Measurements from ENCODE around the gene INPP5E.

DNA sequence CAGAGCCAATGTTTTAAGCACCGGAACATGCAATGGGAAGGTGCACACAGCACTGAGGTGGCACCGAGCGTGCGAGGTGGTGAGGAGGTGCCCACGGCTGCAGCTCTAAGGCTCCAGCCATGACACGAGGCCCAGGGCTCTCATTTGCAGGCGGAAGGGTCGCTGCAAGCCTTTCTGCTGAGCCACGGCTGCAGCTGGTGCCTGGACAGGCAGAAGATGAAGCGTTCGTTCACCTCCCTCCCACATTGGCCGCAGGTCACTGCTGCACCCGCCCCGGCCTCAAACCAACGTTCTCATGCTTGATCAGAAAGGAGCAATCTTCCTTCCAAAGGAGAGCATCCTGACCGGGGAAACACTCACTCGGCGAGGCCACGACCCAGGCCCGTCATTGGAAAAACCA, 4.5 kb upstream of the INPP5E start:
- TF ChIP-seq, protein P1, sequence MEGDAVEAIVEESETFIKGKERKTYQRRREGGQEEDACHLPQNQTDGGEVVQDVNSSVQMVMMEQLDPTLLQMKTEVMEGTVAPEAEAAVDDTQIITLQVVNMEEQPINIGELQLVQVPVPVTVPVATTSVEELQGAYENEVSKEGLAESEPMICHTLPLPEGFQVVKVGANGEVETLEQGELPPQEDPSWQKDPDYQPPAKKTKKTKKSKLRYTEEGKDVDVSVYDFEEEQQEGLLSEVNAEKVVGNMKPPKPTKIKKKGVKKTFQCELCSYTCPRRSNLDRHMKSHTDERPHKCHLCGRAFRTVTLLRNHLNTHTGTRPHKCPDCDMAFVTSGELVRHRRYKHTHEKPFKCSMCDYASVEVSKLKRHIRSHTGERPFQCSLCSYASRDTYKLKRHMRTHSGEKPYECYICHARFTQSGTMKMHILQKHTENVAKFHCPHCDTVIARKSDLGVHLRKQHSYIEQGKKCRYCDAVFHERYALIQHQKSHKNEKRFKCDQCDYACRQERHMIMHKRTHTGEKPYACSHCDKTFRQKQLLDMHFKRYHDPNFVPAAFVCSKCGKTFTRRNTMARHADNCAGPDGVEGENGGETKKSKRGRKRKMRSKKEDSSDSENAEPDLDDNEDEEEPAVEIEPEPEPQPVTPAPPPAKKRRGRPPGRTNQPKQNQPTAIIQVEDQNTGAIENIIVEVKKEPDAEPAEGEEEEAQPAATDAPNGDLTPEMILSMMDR (conservative IDR thresholded peaks at IDR 0.05 in 1 of 2, IDR thresholded peaks at IDR 0.05 in 1 of 2; ENCODE audit: low read depth in 1 of 2, low read length in 2 of 2) = no peak
- TF ChIP-seq EZH2 (IDR thresholded peaks at IDR 0.05; ENCODE audit: low read length, missing control alignments) = no peak
